ENCODE results near the gene JAKMIP3.
"Not testable (repeated sequence)": the region's sequence is repeated elsewhere in the genome, so short reads cannot be mapped to it uniquely, and the experiment has no call there.

JAKMIP3 gene

DNA sequence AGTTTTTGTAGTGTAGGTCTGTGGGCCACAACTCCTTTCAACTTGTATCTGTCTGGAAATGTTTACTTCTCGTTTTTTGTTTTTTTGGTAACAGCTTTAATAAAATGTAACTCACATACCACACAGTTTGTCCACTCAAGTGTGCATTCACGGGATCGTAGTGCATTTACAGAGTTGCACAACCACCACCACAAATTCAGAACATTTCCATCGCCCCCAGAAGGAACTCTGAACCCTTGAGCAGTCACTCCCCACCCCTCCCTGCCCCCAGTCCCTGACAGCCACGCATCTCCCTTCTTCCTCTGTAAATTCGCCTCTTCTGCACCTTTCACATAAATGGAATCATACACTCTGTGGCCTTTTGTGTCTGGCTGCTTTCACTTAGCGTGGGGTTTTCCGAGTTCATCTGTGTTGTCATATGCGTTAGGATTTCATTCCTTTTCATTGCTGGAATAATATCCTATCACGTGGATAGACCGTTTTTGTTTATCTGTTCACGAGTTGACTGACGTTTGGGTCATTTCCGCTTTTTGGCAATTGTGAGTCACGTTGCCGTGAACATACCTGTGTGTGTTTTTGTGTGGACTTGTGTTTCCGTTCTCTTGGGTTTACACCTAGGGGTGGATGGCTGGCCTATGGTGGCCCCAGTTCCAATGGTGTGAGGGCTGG lies 10.3 kb downstream of the JAKMIP3 start:
- peaks cover 27% of the 10 kb centered on the region for H3K9me3 Mint-ChIP-seq
- H3K4me1 Mint-ChIP-seq, result no peaks in the 10 kb centered on the region
- no peak overlapping the region for H3K27ac Mint-ChIP-seq
- no peak for DNase-seq
- TF ChIP-seq CTCF (IDR thresholded peaks at IDR 0.05), result no peak
- no peaks in the 10 kb centered on the region for H3K36me3 Mint-ChIP-seq (ENCODE audit: low read depth)
- H3K4me3 Mint-ChIP-seq, result no peak overlapping the region
- H3K27me3 Mint-ChIP-seq (ENCODE audit: low read depth, poor library complexity), result peaks cover 12% of the 10 kb centered on the region

DNA sequence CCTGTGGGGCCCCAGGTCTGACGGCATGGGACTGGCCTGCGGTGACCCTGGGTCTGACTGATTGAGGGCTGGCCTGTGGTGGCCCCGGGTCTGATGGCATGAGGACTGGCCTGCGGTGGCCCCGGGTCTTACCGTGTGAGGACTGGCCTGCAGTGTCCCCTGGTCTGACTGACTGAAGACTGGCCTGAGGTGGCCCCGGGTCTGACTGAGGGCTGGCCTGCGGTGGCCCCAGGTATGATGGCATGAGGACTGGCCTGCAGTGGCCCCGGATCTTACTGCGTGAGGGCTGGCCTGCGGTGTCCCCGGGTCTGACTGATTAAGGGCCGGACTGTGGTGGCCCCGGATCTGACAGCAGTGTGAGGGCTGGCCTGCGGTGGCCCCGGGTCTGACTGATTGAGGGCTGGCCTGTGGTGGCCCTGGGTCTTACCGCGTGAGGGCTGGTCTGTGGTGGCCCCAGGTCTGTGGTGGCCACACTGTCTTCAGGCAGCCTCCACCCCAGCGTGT lies 10.9 kb downstream of the JAKMIP3 start:
- H3K36me3 Mint-ChIP-seq (ENCODE audit: low read depth), result no peaks in the 10 kb centered on the region
- peaks cover 7% of the 10 kb centered on the region for H3K27me3 Mint-ChIP-seq (ENCODE audit: low read depth, poor library complexity)
- peaks cover 27% of the 10 kb centered on the region for H3K9me3 Mint-ChIP-seq
- DNase-seq, result no peak
- H3K4me1 Mint-ChIP-seq, result no peaks in the 10 kb centered on the region
- H3K4me3 Mint-ChIP-seq, result no peak overlapping the region
- H3K27ac Mint-ChIP-seq, result no peak overlapping the region
- no peak for TF ChIP-seq CTCF (IDR thresholded peaks at IDR 0.05)

- no peak for TF ChIP-seq CTCF (IDR thresholded peaks at IDR 0.05)
- no peak overlapping the region for H3K4me3 Mint-ChIP-seq
- no peaks in the 10 kb centered on the region for H3K4me1 Mint-ChIP-seq
- peaks cover 4% of the 10 kb centered on the region for H3K27me3 Mint-ChIP-seq (ENCODE audit: low read depth, poor library complexity)
- no peak overlapping the region for H3K27ac Mint-ChIP-seq
- DNase-seq, result no peak
- peaks cover 27% of the 10 kb centered on the region for H3K9me3 Mint-ChIP-seq
- no peaks in the 10 kb centered on the region for H3K36me3 Mint-ChIP-seq (ENCODE audit: low read depth)
Measured at GRCh38 chr10:132077091-132077490, 11.3 kb downstream of the JAKMIP3 start.

DNA sequence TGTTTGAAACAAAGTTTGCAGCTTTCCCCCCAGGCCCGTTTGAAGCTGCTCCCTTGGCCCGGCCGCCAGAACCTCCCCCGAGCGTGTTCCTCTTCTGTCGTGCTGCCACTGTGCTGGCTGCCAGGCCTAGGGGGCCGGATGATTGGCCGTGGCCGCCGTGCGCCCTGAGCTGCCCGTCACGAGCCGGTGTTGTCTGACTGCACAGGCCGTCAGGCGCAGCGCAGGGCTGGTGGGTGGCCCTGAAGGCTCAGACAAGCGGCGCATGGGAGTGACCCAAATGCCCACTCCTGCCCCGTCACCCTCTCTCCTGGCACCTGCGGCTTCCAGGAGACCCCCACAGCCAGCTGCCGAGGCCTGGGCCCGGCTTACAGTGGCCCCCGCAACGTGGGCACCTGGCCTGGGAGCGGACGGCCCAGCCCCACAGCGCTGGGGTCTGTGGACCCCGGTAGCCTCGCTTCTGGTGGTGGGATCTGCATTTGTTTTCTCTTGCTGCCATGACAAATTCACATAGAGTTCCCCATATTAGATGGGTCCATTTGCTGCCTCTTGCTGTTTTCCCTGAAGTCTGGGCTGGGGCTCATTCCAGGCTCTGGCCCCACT lies 13.1 kb downstream of the JAKMIP3 start:
- Mint-ChIP-seq H3K9me3 (peaks cover 32% of the 10 kb centered on the region), H3K36me3 (ENCODE audit: low read depth) (no peaks in the 10 kb centered on the region), H3K27ac (no peak overlapping the region), H3K27me3 (ENCODE audit: low read depth, poor library complexity) (peaks cover 3% of the 10 kb centered on the region), H3K4me1 (no peaks in the 10 kb centered on the region), H3K4me3 (no peak overlapping the region)
- no peak for TF ChIP-seq CTCF (IDR thresholded peaks at IDR 0.05)
- no peak for DNase-seq

DNA sequence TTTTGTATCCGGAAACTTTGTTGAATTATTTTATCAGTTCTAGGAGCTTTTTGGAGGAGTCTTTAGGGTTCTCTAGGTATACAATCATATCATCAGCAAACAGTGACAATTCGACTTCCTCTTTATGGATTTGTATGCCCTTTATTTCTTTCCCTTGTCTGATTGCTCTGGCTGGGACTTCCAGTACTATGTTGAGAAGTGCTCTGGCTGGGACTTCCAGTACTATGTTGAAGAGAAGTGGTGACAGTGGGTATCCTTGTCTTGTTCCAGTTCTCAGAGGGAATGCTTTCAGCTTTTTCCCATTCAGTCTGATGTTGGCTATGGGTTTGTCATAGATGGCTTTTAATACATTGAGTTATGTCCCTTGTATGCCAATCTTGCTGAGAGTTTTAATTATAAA lies 18.6 kb downstream of the JAKMIP3 start:
- not testable (repeated sequence) for DNase-seq; H3K4me3 Mint-ChIP-seq; H3K36me3 Mint-ChIP-seq (ENCODE audit: low read depth); H3K27ac Mint-ChIP-seq; H3K4me1 Mint-ChIP-seq
- peaks cover 11% of the 10 kb centered on the region for H3K27me3 Mint-ChIP-seq (ENCODE audit: low read depth, poor library complexity)
- H3K9me3 Mint-ChIP-seq, result peaks cover 50% of the 10 kb centered on the region

- not testable (repeated sequence) for H3K4me3 Mint-ChIP-seq; H3K4me1 Mint-ChIP-seq; DNase-seq; H3K36me3 Mint-ChIP-seq (ENCODE audit: low read depth); H3K27ac Mint-ChIP-seq
- Mint-ChIP-seq H3K27me3 (ENCODE audit: low read depth, poor library complexity) (peaks cover 28% of the 10 kb centered on the region), H3K9me3 (peaks cover 48% of the 10 kb centered on the region)
Measured at GRCh38 chr10:132093236-132093635, 27.5 kb downstream of the JAKMIP3 start.
